GM19463 (cell line): Measurements from ENCODE around the gene ARAF.
"Not testable (repeated sequence)": the region's sequence is repeated elsewhere in the genome, so short reads cannot be mapped to it uniquely, and the experiment has no call there.

Experiments
- ATAC-seq: cut with Tn5 transposase; IDR thresholded peaks from one replicate; pipeline ENCODE4 v1.9.1; 2021; ENCODE audit warnings: mild to moderate bottlenecking, moderate library complexity; ENCODE audit not compliant: unreplicated experiment

The ARAF gene

DNA sequence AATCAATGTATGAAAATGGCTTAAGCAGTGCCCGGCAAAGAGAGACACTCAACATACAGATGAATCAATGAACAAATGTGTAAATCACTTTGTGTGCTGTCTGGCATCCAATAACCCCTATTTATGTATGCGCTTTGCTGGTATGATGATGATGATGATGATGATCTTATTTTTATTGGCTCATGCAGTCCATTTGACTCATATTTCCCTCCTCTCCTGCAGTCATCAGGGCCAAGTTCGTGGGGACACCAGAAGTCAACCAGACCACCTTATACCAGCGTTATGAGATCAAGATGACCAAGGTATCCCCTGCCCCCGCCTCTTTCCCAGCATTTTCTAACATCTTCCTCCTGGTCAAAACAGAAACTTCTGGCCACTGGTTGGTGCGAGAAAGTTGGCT, 23.7 kb downstream of the ARAF start:
- no peak for ATAC-seq

DNA sequence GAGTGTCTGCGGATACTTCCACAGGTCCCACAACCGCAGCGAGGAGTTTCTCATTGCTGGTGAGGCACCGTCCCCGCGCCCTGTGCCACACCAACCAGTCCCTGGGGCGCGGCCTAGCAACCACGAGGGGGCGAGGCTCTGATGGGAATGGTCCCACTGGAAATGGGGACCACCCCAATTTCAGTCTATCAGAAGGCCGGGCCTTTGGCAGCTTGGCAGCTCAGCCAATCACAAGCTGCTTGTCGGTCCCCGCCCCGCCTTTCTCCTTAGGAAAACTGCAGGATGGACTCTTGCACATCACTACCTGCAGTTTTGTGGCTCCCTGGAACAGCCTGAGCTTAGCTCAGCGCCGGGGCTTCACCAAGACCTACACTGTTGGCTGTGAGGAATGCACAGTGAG, 24.3 kb downstream of the ARAF start:
- no peak for ATAC-seq

DNA sequence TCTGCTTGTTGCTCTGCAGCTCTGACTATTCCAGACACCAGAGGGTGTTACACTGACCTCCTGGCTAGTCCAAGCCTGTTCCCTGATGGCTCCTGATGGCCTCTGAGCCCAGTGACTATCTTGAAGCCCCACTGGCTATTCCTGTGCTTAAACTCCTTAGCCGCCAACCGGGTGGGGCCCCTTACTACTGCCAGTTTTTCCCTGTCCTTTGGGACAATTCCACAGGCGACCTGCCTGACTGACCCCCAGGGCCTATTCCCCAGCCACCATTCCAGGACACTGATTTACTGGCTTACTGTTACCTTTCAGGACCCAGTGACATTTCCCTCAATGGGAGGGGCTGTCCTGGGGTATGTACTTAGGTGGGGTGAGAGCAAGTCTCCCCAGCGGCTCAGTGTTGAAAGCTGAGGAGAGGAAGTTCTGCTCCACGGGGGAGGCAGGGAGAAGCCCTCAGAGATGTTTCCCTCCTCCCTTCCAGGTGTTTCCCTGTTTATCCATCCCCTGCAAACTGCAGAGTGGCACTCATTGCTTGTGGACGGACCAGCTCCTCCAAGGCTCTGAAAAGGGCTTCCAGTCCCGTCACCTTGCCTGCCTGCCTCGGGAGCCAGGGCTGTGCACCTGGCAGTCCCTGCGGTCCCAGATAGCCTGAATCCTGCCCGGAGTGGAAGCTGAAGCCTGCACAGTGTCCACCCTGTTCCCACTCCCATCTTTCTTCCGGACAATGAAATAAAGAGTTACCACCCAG, 25.2 kb downstream of the ARAF start:
- no peak for ATAC-seq

DNA sequence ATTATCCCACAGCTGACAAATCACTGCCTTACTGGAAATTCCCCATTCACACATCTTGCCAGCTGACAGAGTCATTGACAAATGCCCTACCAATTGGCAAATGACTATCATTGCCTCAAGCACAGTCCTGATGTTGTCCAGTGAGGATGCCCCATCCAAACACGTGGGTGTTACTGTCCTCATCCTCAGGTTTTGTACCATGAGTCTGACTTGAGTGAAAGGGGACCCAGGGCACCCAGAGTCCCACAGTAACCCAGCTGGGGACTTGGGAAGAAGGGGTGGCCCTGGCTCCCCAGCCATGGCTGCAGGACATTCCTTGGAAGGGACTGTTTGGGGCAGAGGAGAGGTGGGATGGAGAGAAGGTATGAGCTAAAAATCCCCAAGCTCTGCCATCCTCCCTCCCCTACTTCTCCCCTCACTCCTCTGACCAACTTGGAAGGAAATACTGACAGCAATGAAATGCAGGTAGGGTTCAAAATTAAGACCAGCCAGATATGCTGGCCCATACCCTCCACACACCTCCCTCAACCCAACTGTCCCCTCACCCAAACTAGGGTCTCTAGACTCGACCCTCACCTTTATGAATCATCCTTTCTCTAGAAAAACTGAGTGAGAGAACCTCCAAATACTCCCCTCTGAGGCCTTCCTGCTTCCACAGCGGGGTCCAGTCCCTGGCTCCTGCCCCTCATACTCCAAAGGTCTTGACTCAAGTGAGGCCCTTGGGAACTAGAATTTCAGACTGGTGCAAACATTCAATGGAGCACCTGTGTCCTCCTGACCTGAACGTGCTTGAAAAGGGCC, 26.3 kb downstream of the ARAF start:
- no peak for ATAC-seq

DNA sequence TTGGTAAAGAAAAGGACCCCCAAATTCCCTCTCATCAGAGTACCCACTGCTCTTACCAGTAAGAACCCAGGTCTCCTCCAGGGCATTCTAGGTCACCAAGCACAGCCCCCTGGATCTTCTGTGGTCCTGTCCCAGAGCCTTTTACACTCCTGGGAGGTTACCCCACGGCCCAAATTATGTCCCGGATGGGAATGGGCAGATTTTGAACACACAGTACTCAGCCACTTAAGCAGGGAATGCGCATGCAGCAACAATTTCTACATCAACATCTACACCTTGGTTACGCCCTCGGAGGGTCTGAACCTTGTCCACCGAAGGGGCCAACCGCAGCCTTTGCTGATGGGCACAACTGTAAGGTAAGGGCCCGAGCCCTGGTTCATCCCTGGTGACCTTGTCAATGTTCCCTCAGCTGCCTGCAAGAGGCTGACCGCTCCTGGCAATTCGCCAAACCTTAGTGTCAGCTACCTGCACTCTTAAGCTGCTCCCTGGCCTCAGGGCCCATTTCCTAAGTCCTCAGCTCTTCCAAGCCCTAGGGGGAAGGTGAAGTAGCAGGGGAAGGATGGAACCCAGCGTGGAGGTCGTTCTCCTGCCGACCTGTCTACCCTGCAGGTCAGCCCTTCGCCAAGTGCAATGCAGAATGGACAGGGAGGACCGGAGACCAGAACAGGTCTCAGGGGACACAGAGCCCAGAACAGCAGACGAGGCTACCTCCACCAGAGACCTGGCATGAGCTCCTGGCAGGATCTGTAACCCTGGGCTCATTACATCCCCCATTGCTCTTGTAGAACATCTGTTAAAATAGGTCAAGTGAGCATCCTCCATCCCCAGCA, 27.1 kb downstream of the ARAF start:
- no peak for ATAC-seq

DNA sequence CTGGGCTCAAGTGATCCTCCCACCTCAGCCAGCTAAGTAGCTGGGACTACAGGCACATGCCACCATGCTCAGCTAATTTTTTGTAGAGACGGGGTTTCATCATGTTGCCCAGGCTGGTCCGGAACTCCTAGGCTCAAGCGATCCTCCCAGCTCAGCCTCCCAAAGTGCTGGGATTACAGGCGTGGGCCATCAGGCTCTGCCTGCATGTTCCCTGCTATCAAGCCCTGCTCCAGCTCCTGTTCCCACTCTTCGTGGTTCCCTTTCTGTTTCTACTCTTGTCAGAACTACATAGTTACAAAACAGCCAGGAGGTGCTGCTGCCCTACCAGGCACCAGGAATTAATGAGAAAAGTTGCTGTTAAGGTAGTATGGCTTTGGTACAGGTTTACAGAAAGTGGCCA, 30.0 kb downstream of the ARAF start:
- no peak for ATAC-seq

DNA sequence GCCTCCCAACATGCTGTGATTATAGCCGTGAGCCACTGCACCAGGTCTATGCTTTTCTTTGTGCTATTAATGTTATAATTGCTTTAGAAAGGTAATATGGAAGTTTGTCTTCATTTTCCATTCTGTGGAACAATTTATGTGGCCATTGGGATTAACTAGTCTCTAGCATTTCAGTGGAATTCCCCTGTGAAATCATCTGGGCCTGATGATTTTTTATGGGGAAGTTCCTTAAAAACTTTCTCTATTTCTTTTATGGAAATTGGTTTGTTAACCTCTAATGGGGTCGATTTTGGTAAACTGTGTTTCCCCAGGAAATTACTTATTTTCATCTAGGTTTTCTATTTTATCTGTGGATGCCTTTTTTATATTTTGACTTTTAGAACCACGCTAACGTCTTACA, 32.5 kb downstream of the ARAF start:
- ATAC-seq = no peak

DNA sequence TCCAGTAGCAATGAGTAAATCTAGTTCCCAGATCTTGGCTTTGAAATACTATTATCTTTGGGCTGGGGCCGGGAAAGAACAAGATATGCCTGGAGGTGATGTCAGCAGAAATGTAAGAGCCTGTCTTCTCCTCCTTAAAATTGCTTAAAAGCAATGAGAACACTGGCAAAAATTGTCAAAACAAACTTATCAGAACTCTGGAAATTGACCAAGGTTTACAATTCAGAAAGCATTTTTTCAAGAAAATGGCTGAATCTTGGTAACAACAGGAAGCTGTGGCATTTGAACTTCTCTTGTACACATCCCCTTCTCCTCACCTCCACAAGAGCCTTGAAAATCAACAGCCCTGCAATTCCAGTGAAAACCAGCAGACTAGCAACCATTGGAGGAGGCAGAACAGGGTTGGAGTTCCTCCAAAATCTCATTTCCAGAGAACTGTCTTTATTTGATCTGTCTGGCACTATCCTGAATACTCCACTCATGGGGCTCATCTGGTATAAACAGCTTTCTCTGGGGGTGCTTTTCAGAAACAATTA, 34.8 kb downstream of the ARAF start:
- no peak for ATAC-seq

DNA sequence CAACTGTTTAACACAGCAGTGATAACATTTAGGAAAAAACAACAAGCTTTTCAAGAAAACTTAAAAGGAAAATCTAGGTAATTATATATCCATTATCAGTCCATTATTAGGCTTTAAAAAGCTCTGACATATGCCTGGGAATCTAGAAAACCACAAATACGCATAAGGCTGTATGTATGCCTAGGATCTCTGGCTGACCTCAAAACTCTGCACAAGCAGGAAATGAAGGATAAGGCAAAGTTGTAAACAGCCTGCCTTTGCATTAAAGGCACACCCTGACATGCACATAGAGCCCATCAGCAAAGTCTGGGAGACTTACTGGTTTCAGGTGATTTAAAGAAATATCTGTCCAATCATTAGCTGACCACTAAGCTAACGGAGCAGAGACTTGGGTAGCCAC, 35.3 kb downstream of the ARAF start:
- no peak for ATAC-seq

DNA sequence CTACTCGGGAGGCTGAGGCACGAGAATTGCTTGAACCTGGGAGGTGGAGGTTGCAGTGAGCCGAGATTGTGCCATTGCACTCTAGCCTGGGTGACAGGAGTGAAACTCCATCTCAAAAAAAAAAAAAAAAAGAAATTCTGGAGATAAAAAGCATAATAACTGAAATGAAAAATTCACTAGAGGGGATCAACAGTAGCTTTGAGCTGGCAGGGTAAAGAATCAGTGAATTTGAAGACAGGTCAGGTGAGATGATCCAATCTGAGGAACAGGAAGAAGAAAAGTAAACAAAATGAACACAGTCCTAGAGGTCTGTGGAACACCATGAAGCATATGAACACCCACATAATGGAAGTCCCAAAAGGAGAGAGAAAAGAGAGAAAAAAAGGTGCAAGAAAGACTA, 36.2 kb downstream of the ARAF start:
- ATAC-seq = no peak

DNA sequence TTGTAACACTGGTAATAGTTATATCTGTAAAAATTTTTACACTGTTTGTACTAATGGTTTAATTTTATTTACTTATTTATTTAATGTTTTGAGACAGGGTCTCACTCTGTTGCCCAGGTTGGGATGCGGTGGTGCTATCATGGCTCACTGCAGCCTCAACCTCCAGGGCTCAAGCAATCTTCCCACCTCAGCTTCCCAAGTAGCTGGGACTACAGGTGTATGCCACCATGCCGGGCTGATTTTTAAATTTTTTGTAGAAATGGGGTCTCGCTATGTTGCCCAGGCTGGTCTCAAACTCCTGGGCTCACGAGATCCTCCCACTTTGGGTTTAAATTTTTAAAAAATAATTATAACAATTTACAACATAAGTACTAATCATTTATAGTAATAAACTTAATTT, 42.1 kb downstream of the ARAF start:
- ATAC-seq = not testable (repeated sequence)

DNA sequence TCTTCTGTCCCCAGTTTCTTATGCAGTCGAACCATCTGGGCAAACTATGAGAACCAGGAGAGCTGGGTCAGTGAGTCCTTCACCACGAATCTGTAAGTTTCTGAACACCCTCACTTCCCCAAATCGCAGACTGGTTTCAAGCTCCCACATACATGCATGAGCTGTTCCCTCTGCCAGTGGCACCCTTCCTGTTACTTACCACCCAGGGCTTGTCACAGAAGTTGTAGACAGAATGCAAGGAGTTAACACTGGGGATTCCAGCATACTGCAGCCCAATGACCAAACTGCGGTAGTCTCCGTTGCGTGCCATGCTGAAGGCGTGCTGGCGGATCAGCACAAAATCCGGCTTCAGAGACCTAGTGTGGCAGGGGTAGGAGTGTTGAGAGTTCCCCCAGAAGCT, 44.0 kb downstream of the ARAF start:
- ATAC-seq = no peak

DNA sequence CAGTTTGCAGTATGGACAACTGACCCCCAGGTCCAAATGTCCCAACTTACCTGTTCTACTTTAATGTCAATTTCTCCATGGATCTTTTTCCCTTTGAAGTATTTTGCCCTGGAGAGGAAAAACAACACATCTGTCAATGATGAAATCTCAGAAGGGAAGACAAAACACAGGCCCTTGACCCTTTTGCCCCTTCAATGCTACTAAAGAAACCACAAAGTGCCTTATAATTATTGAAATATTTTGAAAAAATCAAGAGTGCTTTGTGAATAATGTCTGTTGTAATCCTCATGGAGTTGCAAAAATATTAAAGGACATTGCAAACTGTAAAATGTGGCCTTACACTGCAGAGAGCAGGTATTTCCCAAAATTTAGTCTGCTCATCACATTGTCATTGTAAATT, 46.1 kb downstream of the ARAF start:
- ATAC-seq = no peak

DNA sequence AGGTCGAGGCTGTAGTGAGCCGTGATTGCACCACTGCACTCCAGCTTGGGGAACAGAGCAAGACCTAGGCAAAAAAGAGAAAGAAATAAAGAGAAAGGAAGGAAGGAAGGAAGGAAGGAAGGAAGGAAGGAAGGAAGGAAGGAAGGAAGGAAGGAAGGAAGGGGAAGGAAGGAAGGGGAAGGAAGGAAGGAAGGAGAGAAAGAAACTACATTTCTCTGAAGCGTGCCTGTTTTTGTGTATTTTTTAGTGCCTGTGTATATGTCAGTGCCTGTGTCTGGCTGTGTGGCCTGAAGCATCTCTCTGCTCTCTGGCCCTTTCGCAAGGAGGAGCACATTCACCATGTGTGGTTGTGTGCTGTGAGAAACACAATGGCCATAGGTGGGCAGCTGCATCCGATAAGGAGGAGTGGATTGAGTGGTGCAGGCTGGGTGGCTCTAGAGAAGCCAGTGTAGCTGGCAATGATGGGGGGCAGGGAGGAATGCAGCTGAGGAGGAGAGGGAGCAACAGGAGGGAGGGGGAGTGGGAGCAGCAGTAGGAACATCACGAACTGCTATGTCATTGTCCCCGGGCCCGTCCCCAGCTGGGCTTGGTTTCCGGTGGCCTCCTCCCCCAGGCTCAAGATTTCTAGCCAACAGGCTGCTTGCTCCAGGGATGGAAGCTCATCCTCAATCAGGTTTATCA, 47.3 kb downstream of the ARAF start:
- no peak for ATAC-seq

DNA sequence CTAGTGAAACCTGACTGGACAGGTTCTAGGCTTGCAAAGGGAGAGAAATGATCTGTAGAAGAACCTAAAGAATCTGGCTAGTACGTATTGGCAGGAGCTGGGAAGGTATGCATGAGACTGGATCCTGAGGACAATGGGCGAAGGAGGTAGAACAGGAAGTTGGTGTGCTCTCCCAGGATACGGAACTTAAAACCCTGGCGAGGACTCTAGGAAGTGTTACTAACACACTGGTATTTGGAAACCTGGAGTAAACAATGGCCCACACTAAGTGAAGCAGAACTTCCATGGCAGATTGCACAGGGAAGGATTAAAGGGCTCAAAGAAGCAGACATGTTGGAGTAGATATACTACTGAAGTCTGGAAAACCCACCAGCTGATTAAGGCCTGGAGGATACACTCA, 49.5 kb downstream of the ARAF start:
- no peak for ATAC-seq

DNA sequence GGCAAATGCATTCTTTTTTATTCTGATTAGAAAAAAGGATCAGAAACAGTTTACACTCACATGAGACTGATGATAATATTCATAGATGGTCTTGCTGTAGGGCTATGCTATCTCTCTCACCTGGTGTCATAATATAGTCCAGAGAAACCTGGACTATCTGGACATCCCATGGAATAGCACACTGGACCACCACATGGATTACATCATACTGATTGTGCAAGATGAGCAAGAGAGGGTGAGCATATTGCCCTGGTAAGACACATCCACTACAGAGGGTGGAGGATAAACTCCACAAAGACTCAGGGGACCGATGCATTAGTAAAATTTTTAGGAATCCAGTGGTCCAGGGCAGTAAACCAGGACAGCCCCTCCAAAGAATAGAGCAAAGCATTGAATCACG, 50.5 kb downstream of the ARAF start:
- ATAC-seq = no peak

DNA sequence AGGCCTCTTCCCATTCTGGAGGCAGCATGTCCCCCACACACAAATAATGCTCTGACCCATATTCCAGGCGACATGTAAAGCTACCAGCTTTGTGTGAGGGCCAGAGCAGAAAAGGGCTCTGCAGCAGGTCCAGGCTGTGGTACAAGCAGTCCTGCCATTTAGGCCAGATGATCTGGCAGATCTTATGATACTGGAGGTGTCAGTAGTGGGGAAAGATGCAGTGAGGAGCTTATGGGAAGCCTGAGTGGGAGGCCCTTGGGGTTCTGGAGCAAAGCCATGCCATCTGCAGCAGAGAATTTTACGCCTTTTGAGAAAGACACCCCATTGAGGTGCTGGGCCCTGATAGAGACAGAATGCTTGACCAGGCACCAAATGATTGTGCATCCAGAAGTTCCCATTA, 50.9 kb downstream of the ARAF start:
- no peak for ATAC-seq

DNA sequence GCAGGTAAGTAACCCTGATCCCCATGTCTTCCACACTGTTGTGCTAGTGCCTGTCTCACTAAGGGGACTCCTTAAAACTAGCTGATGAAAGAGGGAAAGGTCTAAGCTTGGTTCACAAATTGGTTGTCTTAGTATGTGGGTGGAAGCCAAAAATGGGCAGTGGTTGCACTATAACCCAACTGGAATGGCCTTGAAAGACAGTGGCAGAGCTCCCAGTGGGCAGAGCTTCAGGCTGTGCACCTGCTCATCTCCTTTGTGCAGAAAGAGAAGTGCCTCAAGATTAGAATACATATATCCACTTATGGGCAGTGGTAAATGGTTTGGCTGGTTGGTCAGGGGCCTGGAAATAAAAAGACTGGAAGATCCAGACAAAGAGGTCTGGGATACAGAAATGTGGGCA, 51.4 kb downstream of the ARAF start:
- ATAC-seq = no peak

DNA sequence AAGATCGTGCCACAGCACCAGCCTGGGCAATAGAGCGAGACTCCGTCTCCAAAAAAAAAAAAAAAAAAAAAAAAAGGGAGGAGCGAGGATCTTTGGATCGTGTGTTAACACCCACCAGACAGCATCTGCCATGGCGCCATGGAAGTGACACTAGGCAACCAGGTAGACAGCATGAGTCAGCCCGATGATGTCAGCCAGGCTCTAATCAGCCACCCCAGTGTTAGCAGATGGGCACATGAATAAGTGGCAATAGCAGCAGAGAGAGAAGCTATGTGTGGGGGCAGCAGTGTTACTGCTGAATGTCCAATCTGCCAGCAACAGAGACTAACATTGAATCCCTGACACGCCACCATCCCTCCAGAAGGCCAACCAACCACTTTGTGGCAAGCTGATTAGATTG, 52.1 kb downstream of the ARAF start:
- no peak for ATAC-seq

DNA sequence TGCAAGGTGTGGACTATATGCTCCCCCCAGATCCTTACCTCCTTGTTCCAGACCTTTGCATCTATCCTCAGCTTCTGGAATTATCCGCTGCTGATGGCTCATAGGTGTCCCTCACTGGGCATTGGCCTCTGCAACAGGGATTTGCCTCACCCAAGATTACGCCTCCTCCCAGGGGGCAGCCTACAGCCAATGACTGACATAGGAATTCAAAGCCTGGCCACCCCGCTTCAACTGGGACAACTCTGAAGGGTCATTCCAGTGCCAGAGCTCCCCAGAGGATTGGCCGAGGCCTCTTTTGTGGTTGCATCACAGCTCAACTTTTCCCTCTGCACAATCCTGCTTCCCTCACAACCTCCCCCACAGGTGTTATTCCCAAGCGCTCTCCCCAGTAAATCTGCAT, 53.6 kb downstream of the ARAF start:
- no peak for ATAC-seq

DNA sequence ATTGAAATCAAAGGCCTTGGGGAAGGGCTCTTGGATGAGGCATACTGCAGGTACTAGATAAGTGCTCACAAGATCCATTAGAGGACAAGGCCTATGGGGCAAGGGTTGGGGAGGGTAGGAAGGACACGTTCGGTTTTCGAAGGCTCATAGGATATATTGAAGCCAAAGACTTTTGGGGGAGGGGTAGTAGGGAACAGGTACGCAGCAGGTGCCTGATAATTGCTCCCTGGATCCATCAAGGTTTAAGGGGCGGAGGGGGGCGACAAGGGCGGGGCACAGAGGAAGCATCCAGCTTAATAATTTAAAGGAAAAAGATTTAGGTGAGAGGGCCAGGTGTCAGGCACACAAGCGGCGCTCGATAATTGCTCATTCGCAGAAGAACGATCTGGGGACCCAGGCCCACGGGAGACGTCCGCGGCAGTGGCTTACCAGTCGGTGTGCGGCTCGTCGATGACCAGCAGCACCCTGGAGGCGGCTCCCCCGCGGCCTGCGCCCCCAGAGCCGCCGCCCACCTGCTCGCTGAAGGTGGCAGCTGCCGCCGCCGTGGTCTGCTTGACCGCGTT, 58.0 kb downstream of the ARAF start:
- ATAC-seq = no peak
